ENCODE measurements around the gene HPS4.

The HPS4 gene

DNA sequence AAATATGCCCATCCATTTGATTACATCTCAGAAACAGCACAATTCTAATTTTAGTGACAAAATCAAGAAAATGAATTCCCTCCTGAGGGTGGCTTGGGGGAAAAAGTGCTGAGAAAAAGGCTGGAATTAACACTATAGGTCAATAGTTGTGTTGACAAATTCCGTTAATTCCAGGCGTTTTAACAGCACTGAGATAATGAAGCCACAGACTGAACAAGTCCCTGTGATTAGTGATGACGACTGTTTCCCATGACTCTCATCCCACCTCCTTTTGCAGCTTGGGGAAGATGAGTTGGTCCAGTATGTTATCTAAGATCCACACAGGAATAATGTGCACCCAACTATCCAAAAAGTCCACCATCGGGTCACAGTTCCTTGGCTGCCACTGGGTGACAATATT lies 12.9 kb upstream of the HPS4 start:
- DNase-seq: no peak

DNA sequence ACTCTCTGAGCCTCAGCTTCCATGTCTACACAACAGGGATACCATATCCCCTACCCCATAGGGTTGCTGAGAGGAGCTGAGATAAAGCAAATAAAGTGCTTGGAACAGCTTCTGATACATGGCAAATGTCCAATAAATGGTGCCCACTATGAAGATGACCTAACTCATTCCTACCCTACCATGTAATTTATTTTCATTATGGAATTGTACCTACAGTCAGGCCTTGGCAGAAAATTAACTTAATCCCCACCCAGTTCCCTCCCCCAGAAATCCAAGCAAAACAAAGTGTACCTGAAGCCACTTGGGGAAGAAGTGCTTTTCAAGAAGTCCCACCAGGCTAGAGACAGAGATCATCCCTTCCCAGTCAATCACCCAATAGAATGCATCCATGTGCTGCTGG lies 10.9 kb upstream of the HPS4 start:
- DNase-seq: no peak

DNA sequence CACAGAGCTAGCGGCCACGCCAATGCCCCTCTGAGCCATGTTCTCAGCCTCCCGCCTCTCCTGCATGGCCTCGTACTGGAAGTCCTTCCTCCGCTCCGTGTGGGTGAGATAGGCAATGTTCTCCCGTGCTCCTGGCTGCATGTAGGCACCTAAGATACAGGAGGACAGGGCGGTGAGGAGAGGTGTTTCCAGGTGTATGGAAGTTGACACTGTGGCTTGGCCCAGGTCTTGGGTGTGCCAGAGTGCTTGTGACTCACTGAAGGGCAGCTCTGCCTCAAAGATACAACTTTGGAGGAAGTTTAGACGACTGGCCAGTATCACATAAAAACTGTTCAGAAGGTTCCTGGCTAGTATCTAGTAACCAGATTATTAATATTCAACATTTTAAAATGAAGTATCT lies 8.6 kb upstream of the HPS4 start:
- no peak for DNase-seq

DNA sequence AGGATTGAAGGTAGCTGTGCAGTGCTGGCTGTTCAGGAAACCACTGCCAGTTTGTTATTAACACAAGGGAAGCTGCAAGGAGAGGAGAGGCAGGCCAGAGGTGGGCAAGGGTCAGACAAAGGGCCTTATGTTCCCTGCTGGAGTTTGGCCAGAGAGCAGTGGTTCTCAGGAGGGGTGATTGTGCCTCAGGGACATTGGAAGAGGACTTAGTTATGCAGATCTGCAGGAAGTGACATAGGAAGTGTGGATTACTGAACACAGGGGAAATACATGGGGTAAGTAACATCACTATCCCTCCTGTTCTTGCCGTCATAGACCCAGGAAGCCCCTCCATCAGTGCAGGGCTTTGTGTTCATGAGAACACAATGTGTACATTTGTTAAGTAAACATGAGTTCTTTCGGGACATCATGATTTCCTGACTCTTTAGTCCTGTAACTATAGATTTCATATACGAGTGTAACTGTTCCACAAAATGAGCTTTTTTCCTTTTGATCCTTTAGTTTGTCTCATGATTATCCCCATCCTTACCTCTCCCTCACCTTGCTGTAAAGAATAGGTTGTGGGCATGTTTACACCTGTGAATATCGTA lies 6.0 kb upstream of the HPS4 start:
- DNase-seq: no peak

DNA sequence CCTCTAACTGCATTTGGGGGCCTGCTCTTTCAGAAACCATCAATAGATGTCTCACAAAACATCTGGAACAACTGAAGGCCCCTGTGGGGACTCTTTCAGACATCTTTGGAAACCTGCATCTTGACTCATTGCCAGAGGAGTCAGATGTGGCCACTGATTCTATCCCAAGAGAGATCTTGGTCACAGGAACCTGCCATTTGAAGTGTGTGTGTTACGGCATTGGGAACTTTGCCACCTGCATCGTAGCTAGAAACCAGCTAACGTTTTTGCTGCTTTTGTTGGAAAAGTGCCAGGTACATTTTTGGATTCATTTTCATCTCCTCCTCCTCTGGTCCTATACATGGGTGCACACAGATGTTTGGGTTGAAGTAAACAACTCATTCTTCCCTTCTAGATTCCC lies 4.4 kb upstream of the HPS4 start:
- no peak for DNase-seq

DNA sequence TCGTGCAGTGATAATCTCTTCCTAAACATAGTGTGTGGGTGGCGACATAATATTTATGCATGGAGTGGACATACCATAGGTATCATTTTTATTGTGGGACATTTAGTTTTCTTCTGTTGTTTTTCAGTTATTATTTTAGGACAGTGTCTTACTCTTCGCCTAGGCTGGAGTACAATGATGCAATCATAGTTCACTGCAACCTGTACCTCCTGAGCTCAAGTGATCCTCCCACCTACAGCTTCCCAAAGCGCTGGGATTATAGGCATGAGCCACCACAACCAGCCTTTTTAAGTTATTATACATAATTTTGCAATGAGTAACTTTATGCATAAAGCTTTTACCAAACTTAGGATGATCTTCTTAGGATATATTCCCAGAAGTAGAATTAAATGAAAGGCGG lies 2.8 kb upstream of the HPS4 start:
- DNase-seq: no peak

DNA sequence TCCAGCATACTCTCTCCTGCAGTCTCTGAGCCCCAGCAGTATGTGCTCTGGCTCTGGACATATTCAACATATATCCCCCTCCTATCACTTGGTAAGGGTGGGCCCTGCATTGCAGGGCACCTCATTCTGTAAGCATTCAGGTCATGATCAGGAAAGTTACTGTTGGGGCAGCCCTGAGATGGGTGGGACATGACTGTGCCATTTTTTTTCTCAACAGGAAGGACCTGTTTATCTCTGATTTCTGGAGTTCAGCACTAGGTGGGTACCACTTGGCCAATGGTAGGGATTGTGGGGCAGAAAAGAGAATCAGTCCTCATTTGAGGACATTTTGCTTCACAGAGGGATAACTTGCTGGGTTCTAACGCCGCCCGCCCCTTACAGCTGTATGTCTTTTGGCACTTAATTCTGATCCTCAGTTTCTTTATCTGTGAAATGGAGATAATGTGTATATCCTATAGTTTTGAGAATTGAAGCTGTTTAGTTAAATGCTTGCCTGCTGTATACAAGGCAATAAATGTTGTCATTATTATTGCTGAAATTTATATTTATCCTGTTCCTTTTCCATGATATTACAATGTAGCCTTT lies 2.3 kb upstream of the HPS4 start:
- DNase-seq: no peak

DNA sequence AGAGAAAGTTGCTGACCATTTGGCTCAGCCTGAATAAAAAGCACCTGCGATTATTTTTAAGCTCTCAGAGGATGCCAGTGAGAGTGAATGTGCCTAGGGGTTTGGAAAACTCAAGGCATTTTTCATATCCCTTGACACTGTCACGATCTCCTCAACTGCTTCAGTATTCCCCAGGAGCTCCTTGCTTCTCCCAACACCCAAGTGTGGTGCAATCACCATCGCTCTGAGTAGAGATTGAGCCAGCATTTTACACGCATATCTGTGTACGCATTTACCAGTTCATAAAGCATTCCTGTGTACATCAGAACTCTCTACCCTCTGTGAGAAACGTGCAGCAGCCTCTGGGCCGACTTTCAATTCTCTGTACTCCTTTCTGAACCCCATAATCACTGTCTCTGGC lies 1.4 kb upstream of the HPS4 start:
- DNase-seq: no peak

DNA sequence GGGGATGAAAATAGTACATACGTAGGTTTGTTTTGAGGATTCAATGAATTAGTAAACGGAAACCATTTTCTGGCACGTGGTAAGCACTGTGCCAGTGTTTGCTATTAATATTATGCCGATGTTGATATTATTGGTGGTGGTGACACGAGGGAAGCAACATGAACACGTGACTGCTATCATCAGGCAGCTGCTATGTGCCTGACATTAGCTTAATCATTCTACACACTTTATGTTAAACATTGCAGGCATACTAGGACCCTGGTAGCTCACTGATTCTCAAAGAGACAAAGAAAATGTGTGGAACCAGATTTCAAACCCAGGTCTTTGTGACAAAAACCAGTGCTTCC lies 750 bp upstream of the HPS4 start:
- no peak for DNase-seq

DNA sequence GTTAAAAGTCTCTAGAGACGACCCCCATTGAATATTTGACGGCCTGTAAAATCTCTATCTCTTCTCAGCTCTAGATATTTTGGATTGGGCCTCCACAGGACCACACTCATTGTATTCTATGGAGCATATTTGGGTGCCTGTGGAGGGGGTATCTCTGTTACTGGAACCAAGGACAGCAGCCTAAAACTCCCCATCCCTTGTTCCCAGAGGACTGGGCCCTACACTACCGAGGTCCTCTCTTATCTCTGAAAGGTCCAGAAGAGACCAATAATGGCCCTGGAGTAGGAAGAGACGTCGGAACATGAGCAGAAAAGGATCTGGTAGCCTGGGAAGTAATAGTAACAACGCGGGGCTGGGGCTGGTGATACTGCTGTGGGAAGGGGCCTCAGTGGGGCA lies 542 bp downstream of the HPS4 start:
- DNase-seq: no peak

DNA sequence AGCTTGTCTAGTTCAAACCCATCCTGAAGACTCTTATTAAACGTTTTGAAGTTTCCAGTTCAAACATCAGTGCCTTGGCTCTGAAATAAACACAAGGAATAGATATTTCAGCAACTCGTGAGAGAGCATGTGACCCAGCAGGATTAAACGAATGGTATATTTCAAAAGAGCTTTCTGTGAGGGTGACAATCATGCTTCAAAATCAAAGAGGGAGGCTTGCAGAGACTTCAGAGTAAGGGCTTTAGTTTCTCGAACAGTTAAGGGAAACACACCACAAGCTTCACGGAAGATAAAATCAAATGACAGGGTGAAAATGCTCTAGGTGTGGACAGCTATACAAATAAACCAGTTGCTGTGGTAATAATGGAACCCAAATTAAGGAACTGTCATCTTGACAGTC lies 1.4 kb downstream of the HPS4 start:
- no peak for DNase-seq

DNA sequence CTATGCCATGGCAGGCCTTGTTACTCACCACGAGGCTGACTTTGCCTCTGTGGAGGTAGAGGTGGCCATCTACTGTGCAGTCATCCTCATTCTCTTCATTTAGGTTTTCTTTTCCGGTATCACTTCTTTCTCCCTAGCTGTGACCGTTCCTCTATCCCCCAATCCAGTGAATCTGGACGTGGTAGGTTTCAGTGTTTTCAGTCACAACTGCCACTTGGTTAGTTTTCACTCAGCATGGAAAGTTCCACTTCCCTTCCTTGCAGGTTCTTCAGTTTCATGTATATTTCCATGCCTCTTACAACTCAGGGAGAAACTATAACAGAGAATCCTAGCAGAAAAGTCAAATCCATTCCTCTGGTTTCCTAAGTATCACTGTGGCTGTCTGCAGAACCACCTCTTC lies 1.9 kb downstream of the HPS4 start:
- no peak for DNase-seq

DNA sequence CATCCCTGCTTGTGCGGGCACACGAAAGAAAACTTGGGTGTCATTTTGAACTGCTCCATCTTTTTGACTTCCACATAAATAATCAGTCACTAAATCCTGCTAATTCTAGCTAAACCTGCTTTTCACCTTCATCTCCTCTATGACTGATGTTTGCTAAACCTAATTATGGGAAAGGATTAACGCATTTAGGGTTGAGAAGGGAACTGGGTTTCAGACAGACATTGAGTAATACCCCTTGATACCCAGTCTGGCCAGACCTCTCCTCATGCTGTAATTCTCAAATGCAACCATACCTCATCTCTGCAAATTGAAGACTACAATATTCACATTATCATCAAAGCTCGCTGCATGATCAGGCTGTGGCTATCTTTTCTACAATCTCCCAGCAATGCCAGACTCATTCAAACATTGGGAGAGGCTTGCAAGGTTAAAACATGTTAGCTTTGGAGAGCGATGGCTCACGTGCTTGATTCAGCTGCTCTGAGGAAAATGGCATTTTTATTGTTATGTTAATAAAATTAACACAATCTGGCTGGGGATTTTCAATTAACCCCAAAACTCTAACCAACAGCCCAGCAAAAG lies 2.4 kb downstream of the HPS4 start:
- DNase-seq: no peak

DNA sequence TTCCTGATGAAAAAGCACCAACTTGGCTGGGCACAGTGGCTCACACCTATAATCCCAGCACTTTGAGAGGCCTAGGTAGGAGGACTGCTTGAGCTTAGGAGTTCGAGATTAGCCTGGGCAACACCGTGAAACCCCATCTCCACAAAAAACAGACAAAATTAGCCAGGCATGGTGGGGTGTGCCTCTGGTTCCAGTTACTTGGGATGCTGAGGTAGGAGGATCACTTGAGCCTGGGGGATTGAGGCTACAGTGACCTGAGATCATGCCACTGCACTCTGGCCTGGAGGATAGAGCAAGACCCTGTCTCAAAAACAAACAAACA lies 3.0 kb downstream of the HPS4 start:
- DNase-seq: no peak

DNA sequence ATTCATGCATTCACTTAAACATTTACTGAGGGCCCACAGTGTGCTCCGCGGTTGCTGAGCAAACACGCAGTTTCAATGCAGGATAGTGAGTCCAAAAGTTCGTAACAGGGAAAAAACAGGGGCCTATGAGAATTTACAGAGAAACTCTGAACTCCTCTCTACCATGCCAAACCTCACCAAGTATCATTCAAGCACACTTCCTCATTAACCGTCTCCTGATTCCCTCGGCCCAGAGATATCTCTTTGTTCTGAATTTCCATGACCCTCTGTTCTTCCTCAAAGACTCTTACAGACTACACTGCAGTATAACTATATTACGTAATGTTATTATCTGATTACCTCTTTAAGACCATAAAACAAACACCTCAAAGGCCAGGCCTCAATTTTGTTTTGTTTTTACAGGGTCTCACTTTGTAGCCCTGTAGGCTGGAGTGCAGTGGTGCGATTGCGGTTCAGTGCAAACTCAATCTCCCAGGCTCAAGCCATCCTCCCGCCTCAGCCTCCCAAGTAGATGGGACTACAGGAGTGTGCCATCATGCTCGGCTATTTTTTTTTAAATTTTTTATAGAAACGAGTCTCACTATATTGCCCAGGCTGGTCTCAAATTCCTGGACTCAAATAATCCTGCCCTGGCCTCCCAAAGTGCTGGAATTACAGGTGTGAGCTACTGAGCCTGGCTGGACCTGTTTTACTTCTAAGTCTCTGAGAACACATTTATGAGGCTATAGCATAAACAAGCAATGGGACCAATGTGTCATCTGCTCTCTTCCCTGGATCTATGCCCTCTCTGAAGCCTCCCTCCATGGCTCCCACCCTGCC lies 3.6 kb downstream of the HPS4 start:
- no peak for DNase-seq

DNA sequence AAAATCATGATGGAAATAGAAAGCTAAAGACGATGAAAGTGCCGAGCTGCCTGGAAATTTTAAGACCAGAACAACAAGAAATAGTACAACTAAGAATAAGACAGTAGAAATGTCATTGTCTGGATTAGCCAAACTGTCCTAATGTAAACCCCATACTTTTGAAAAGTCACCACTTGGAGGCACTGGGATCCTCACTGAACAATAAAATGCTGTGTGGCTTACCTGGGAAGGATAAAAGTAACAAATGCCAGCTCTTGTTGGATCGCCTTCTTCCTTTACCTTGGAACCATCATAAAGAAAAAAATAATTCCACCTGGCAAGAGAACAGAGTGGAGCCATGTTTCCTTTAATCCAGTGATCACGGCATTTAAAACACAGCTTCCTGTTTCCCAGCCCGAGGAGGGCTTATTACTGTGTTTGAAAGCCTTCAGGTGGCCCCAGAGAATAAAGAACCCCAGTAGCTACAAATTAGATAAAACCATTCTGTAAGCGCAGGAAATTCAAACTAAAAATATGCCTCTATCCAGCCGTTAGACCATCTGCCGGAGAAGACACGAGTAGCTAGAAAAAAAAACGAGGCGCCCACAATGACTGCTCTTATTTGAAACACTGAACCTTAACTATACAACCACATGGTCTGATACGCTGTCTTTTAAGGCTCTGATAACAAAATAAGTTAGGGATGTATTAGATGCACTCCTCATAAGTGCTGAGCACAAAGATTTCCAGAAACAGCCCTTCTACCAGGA lies 4.4 kb downstream of the HPS4 start:
- no peak for DNase-seq

DNA sequence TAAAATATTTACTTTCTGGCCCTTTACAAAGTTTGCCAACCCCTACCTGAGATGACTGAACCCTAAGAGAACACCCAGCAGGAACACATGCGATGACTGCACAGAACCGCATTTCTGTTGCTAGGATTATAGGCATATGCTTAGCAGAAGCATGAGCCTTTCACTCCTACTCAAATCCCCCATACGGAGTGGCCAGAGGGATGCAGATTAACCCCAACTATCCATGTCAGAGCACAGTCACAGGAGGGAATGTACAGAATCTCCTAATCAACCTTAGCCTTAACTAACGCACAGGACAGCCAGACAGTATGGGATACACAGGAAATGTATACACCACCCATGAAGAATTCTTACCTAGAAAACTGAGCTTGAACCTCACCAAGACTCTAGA lies 6.2 kb downstream of the HPS4 start:
- DNase-seq: no peak

DNA sequence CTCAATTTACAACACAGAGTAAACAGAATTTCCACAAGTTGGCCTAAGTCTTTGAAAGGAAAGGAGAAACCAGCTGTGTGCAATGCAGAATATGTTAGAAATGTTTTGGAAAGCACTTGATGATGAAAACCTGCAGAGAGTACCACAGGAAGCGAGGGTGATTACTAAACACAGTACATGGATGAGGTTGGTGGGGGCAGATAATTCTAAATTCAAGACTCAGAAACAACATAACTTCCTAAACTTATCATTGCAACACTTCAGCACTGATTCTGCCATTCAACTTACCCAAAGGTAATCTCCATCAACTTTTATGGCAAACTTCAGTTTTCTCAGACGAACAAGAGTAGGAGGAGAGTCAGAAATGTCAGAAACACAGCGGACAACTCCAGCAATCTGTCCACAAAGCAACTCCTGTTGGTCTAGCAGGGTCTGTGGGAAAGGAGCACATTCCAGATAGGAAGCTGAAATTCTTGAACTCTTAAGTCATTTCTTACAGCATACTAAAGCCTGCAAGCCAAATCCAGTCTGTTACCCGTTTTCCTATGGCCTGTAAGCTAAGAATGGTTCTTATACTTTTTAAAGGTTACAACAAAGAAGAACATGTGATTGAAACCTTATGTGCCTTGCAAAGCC lies 6.8 kb downstream of the HPS4 start:
- no peak for DNase-seq

DNA sequence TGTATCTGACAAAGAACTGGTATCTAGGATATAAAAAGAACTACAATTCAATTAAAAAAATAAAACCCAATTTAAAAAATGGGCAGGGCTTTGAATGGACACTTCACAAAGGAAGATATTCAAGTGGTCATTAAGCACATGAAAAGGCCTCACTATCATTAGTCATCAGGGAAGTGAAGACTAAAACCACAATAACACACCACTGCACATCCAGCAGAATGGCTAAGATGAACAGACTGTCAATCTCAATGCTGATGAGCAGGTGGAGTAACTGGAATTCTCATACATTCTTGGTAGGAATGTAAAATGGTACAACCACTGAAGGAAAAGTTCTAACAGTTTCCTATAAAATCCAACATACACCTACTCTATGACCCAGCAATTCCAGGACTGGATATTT lies 8.9 kb downstream of the HPS4 start:
- no peak for DNase-seq

DNA sequence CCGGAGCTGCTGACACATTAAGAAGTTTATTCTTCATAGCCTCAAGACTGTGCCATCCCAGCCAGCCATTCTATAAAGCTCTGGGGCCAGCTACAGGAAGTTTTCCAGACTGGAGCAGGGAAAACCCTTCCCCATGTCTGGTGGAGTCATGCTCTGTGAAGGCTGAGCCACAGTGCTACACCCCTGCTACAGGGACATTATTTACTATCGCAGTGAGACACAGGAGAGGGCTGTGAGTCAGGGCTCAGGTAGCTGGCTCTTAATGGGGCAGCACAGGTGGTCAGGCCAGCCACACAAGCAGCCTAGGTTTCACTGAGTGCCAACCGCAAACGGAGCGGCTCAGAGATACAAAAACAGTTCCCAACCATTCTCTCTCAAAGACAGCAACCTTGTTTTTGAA lies 12.1 kb downstream of the HPS4 start:
- DNase-seq: no peak

DNA sequence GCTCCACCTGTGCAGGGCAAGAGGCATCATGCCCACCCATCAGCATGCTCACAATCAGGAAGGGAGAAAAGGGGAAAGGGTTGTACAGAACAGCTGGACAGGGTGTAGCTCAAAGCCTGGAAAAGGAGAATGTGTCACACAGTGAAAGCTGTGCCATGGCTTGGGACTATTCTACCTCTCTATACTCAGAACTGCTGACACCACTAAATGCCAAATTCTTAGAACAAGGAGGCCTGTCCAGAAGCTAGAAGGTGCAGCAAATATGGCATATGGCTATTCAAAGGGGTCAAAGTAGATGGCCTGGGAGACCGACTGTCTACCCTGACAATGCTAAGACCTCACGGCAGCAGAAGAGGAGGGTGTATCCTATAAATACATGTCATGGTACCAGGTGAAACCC lies 12.8 kb downstream of the HPS4 start:
- no peak for DNase-seq

DNA sequence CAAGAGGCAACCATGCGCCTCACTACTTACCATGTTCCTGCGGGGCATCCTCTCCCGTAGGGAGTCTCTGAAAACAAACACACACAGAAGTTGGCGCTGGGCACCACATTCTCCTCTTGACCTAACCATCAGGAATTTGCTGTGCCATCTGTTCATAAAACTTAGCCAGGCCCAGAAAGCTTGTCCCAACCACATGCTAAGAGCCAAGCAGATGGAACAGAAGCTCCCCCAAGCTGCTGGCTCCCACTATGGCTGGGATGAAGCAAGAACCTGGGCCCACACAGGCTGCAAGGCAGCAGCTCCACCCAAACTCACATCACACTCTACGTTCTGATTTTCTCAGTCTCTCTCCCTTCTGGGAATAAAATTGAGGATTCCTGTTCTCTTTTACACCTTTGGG lies 17.4 kb downstream of the HPS4 start:
- no peak for DNase-seq

DNA sequence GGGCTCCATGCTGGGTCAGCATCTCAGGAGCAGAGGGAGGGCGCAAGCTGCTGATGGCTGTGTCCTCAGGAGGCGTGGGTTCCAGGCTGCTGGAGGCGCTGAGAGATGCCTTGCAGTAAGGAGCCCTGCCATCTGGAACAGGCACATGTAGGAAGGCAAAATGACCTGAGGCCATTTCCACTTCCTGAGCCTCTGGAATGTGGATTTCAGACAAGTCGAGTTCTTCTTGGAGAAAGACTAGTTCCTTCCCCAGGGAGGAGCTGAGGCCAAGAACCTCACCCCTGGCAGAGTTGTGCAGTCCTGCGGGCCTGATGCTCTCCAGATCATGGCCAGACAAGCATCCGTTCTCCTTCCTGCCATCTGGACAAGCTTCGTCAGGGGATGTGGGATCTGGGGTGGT lies 19.3 kb downstream of the HPS4 start:
- no peak for DNase-seq

All from right hindlimb (tissue), 1 donor.